ENCODE results near the gene SPATS2. TPM values are rescaled to one million over a fixed set of nuclear protein-coding genes. Genes with fewer than 3 reads are reported as not detected.
"Not testable (repeated sequence)": the region's sequence is repeated elsewhere in the genome, so short reads cannot be mapped to it uniquely, and the experiment has no call there.

The SPATS2 gene
- 10 to 100 TPM in 1 of 3 donors, 1 to 10 TPM in 2; 4.8 to 13.4 (median 5.0) TPM for polyA plus RNA-seq

DNA sequence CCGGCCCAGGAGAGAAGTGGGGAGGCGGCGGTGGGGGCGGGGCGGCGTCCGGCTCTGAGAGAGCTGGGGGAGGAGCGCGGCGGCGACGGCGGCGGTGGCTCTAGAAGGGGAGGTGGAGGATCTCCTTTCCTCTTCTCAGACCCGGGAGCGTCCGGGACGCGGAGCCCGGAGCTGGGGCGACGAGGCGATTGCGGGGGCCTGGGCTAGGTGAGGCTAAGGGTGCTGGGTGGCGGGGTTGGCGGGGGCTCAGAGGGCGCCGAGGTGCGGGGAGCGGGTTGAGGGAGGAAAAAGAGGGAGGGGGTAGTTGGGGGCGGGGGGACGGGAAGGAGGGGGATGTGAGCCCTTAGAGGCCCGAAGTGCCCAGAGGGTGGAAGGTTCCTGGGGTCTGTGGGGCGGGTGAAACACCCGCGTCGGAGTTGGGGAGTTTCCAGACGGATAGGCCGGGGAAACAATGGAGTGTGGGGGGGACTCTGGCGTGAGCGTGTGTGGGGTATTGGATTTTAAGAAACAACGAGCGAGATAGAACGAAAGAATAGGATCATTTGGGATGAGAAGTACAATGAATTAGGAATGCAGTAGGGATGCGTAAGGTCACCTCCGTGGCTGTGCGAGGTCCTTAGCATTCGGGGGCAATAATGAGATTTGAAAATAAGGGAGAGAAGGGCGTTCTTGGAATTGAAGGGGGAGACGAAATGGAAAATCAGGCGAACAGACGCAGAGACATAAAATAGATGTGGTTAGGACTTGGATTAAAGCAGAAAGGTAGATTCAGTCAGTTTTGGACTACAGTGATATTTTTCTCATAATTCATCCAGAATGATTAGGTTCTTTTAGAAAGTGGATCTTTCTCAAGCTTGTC lies at the start of gene SPATS2:
Gene SPATS2 (plus strand): TSS at position 82 of the 859 bp plus-strand sequence. CDS start 93,551 bp downstream, outside the sequence.
- H3K27ac ChIP-seq (ENCODE audit: low read depth, low read length) = peak within 1 kb of the TSS; percentile 38

DNA sequence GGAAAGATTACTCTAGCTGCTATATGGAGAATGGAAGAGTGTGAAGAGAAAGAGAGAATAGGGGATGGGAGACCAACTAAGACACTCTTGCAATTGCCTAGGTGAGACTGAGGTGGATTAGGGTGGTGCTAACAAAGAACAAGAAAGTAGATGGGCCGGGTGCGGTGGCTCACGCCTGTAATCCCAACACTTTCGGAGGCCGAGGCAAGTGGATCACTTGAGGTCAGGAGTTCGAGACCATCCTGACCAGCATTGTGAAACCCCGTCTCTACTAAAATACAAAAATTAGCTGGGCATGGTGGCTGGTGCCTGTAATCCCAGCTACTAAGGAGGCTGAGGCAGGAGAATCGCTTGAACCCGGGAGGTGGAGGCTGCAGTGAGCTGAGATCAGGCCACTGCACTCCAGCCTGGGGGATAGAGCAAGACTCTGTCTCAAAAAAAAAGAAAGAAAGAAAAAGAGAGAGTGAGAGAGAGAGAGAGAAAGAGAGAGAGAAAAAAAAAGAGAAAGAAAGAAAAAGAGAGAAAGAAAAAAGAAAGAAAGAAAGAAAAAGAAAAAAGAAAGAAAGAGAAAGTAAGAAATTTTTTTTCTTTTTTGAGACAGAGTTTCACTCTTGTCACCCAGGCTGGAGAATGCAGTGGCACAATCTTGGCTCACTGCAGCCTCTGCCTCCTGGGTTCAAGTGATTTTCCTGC lies 46.7 kb upstream of the SPATS2 start:
- H3K27ac ChIP-seq (ENCODE audit: low read depth, low read length) = not testable (repeated sequence)
- 88 to 97% (median 93%) methylated on average over 7 to 9 of the region's 9 CpGs for WGBS, 3 donors

More for the DNA sequence above, at the start of gene SPATS2:
- 0 to 2% (median 0%) methylated on average over 40 to 52 of the region's 52 CpGs for WGBS, 3 donors

- H3K27ac ChIP-seq (ENCODE audit: low read depth, low read length) = no peak overlapping the region
- WGBS, 3 donors = 39 to 48% (median 41%) methylated on average over 12 of the region's 12 CpGs
These were observed 44.9 kb upstream of the SPATS2 start for GRCh38 chr12:49322367-49322707.

DNA sequence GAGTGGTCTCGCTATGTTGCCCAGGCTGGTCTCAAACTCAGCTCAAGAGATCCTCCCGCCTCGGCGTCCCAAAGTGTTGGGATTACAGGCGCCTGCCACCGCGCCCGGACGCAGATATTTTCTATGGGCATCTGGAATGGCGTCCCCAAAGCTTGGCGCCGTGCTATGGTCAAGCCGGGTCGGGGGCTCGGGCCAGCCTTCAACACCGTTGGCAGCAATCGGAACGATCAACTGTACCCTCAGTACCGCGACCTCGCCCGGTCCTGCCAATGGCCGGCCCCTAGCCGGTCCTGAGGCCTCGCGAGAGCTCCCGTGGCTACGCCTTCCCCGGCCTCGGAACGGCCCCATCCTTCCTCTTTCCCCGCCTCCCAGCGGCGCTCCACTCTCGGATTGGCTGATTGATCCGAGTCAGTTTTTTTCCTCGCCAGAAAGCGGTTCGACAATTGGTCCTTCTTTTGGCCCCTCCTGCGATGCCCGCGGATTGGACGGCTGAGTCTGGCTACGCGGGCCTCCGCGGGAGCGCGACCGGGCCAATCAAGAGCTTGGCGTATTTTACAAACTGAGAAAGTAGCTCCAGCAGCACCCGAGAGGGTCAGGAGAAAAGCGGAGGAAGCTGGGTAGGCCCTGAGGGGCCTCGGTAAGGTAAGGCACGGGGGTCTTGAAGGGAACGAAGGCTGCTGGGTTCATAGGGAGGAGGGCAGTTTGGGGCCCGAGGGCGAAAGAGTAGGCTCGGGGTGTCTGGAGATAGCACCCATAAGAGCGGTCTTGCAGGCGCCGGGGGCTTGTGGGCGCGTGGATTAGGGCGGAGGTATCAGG lies 44.3 kb upstream of the SPATS2 start, which contains the start of gene TROAP:
Gene TROAP (plus strand): TSS at position 548 of the 816 bp plus-strand sequence. CDS start 354 bp downstream, outside the sequence.
- WGBS, 3 donors = 0 to 1% (median 0%) methylated on average over 61 to 65 of the region's 65 CpGs
- H3K27ac ChIP-seq (ENCODE audit: low read depth, low read length) = no peak within 1 kb of the TSS

GRCh38 chr12:49323524-49324097 lies 43.7 kb upstream of the SPATS2 start:
- WGBS, 3 donors = 11 to 14% (median 12%) methylated on average over 19 of the region's 19 CpGs
- H3K27ac ChIP-seq (ENCODE audit: low read depth, low read length) = no peak overlapping the region

DNA sequence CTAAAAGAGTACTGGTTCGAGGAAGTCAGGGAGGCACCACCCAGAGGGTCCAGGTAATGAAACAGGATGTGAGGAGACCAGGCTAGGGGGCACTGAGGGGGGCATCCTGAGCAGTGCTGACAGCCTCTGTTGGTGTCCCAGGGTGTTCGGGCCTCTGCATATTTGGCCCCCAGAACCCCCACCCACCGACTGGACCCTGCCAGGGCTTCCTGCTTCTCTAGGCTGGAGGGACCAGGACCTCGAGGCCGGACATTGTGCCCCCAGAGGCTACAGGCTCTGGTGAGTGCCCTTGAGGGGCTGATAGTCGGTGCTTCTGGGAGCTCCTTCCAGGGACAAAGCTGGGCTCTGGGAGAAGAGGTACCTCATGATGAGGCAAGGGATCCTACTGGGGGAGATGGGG lies 41.7 kb upstream of the SPATS2 start:
- 88 to 95% (median 94%) methylated on average over 6 of the region's 6 CpGs for WGBS, 3 donors

DNA sequence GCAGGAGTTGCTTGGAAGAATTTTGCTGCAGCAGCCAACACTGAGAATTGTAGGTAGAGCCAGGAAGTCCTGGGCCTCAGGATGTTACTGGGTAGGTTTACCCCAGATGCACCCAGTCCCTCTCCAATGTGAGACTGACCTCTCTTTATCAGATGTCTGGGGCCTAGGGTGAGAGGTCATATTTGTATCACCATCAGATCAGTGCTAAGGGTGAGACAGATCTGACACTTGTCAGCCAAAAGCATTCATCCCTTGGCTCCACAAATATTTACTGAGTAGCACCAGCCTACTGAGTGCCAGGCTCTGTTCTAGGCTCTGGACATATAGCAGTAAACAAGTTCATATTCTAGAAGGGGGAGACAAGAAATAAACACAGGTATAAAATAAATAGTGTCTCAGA lies 39.9 kb upstream of the SPATS2 start:
- no peak overlapping the region for H3K27ac ChIP-seq (ENCODE audit: low read depth, low read length)

More for the DNA sequence above, 41.7 kb upstream of the SPATS2 start:
- H3K27ac ChIP-seq (ENCODE audit: low read depth, low read length) = no peak overlapping the region

- no peak overlapping the region for H3K27ac ChIP-seq (ENCODE audit: low read depth, low read length)
- 94 to 100% (median 95%) methylated on average over 2 of the region's 2 CpGs for WGBS, 3 donors
These were observed 39.4 kb upstream of the SPATS2 start for GRCh38 chr12:49327887-49328286.

GRCh38 chr12:49328816-49329215 lies 38.4 kb upstream of the SPATS2 start:
- WGBS, 3 donors = 95 to 97% (median 96%) methylated on average over 12 of the region's 12 CpGs
- H3K27ac ChIP-seq (ENCODE audit: low read depth, low read length) = no peak overlapping the region

GRCh38 chr12:49330032-49330619 lies 37.1 kb upstream of the SPATS2 start:
- no peak overlapping the region for H3K27ac ChIP-seq (ENCODE audit: low read depth, low read length)
- 91 to 94% (median 94%) methylated on average over 7 of the region's 7 CpGs for WGBS, 3 donors

- 65 to 79% (median 74%) methylated on average over 14 of the region's 14 CpGs for WGBS, 3 donors
- no peak overlapping the region for H3K27ac ChIP-seq (ENCODE audit: low read depth, low read length)
These were observed 36.5 kb upstream of the SPATS2 start for GRCh38 chr12:49330631-49331379.

GRCh38 chr12:49331380-49332222 lies 35.7 kb upstream of the SPATS2 start:
- WGBS, 3 donors = 41 to 47% (median 45%) methylated on average over 11 of the region's 11 CpGs
- H3K27ac ChIP-seq (ENCODE audit: low read depth, low read length) = no peak overlapping the region

- no peak overlapping the region for H3K27ac ChIP-seq (ENCODE audit: low read depth, low read length)
- WGBS, 3 donors = 78 to 80% (median 80%) methylated on average over 17 of the region's 17 CpGs
These were observed 34.8 kb upstream of the SPATS2 start for GRCh38 chr12:49332441-49332861.

GRCh38 chr12:49332891-49333371 lies 34.3 kb upstream of the SPATS2 start:
- 27 to 37% (median 27%) methylated on average over 39 to 40 of the region's 40 CpGs for WGBS, 3 donors
- H3K27ac ChIP-seq (ENCODE audit: low read depth, low read length) = no peak overlapping the region

DNA sequence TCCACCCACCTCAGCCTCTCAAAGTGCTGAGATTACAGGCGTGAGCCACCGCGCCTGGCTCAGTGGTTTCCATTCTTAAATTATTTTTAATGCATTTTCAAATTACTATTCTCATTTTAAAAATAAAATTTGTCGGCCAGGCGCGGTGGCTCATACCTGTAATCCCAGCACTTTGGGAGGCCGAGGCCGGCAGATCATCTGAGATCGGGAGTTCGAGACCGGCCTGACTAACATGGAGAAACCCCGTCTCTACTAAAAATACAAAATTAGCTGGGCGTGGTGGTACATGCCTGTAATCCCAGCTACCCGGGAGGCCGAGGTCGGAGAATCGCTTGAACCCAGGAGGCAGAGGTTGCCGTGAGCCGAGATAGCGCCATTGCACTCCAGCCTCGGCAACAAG lies 33.5 kb upstream of the SPATS2 start:
- 46 to 54% (median 52%) methylated on average over 21 of the region's 21 CpGs for whole genome bisulfite sequencing, 3 donors

GRCh38 chr12:49334226-49334625 lies 33.0 kb upstream of the SPATS2 start:
- H3K27ac ChIP-seq (ENCODE audit: low read depth, low read length) = no peak overlapping the region
- 42 to 56% (median 49%) methylated on average over 19 of the region's 19 CpGs for WGBS, 3 donors

More for the DNA sequence above, 33.5 kb upstream of the SPATS2 start:
- H3K27ac ChIP-seq (ENCODE audit: low read depth, low read length) = not testable (repeated sequence)
